ENCODE results near the gene MAD2L1BP. TPM values are rescaled to one million over a fixed set of nuclear protein-coding genes. Genes with fewer than 3 reads are reported as not detected.
A peak's percentile ranks its signal among the peaks of the same experiment; 100 is the strongest.

Gene MAD2L1BP
- total RNA-seq, 1 experiment from 2014 or later, result 44.2 TPM

DNA sequence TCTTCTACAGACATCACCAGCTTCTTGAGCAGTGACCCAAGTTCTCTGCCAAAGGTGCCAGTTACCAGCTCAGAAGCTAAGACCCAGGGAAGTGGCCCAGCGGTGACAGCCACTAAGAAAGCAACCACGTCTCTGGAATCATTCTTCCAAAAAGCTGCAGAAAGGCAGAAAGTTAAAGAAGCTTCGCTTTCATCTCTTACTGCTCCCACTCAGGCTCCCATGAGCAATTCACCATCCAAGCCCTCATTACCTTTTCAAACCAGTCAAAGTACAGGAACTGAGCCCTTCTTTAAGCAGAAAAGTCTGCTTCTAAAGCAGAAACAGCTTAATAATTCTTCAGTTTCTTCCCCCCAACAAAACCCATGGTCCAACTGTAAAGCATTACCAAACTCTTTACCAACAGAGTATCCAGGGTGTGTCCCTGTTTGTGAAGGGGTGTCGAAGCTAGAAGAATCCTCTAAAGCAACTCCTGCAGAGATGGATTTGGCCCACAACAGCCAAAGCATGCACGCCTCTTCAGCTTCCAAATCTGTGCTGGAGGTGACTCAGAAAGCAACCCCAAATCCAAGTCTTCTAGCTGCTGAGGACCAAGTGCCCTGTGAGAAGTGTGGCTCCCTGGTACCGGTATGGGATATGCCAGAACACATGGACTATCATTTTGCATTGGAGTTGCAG lies 21.8 kb upstream of the MAD2L1BP start:
- no peak for TF ChIP-seq TCF7L2 (IDR thresholded peaks at IDR 0.05; ENCODE audit: low read depth, low read length)
- no peak for TF ChIP-seq SIN3A (IDR thresholded peaks at IDR 0.05; ENCODE audit: borderline replicate concordance, insufficient read depth, low read depth, low read length)
- TF ChIP-seq, protein P1, sequence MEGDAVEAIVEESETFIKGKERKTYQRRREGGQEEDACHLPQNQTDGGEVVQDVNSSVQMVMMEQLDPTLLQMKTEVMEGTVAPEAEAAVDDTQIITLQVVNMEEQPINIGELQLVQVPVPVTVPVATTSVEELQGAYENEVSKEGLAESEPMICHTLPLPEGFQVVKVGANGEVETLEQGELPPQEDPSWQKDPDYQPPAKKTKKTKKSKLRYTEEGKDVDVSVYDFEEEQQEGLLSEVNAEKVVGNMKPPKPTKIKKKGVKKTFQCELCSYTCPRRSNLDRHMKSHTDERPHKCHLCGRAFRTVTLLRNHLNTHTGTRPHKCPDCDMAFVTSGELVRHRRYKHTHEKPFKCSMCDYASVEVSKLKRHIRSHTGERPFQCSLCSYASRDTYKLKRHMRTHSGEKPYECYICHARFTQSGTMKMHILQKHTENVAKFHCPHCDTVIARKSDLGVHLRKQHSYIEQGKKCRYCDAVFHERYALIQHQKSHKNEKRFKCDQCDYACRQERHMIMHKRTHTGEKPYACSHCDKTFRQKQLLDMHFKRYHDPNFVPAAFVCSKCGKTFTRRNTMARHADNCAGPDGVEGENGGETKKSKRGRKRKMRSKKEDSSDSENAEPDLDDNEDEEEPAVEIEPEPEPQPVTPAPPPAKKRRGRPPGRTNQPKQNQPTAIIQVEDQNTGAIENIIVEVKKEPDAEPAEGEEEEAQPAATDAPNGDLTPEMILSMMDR (IDR thresholded peaks at IDR 0.05), result no peak
- TF ChIP-seq POLR2AphosphoS5 (IDR thresholded peaks at IDR 0.05; ENCODE audit: low read depth, low read length), result no peak
- no peak for TF ChIP-seq REST (IDR thresholded peaks at IDR 0.05; ENCODE audit: insufficient read depth in 1 of 2, low read depth in 2 of 2, low read length in 1 of 2)
- Histone ChIP-seq H3K27me3 (ENCODE audit: control insufficient read depth, insufficient read depth, low read length) (no peaks in the 10 kb centered on the region), H3K4me1 (ENCODE audit: control insufficient read depth, insufficient read depth, low read length) (no peaks in the 10 kb centered on the region), H3K36me3 (ENCODE audit: control insufficient read depth, insufficient read depth, low read length) (peaks cover 16% of the 10 kb centered on the region; the same call in 1 of the 2 replicates), H3K27ac (ENCODE audit: low read length) (no peak overlapping the region), H3K9me3 (ENCODE audit: control insufficient read depth, insufficient read depth, low read depth, low read length) (no peaks in the 10 kb centered on the region), H3K4me3 (ENCODE audit: low read depth in 2 of 2, low read length in 2 of 2) (no peak overlapping the region)
- ATAC-seq (no peak), DNase-seq (ENCODE audit: low read depth, low spot score) (no peak)
- intact Hi-C loops (cut with micrococcal nuclease; ENCODE audit: unreplicated experiment) (no loop called here), in situ Hi-C loops (cut with HindIII; ENCODE audit: low pct_unique_long_range_greater_than_20kb, low sequenced_read_pairs) (no loop called here)
- POLR2A ChIA-PET, result interaction anchor here (0.6 kb wide), 1 partner anchor 497 kb away, joined by 3 read pairs; no protein-coding TSS in a partner anchor
- CTCF ChIA-PET, result no interaction called here
- BruUV-seq (replicated peaks), result no TSS peak

DNA sequence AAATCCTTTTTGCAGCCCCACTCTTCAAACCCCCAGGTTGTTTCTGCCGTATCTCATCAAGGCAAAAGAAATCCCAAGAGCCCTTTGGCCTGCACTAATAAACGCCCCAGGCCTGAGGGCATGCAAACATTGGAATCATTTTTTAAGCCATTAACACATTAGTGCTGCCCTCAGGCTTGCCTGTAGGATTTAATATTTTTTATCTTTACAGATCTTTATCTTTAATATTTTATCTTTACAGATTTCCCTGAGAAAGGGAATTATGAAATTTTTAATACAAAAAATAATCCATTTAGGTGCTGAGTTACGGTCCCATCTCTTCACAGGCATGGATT lies 21.3 kb upstream of the MAD2L1BP start:
- no peaks in the 10 kb centered on the region for H3K4me1 ChIP-seq (ENCODE audit: control insufficient read depth, insufficient read depth, low read length)
- TF ChIP-seq TCF7L2 (IDR thresholded peaks at IDR 0.05; ENCODE audit: low read depth, low read length) (no peak), REST (IDR thresholded peaks at IDR 0.05; ENCODE audit: insufficient read depth in 1 of 2, low read depth in 2 of 2, low read length in 1 of 2) (no peak), POLR2AphosphoS5 (IDR thresholded peaks at IDR 0.05; ENCODE audit: low read depth, low read length) (no peak)
- TF ChIP-seq, protein P1 (IDR thresholded peaks at IDR 0.05), result no peak
- DNase-seq (ENCODE audit: low read depth, low spot score) (no peak), ATAC-seq (no peak)
- H3K27me3 ChIP-seq (ENCODE audit: control insufficient read depth, insufficient read depth, low read length), result no peaks in the 10 kb centered on the region
- no peak overlapping the region for H3K27ac ChIP-seq (ENCODE audit: low read length)
- H3K9me3 ChIP-seq (ENCODE audit: control insufficient read depth, insufficient read depth, low read depth, low read length), result no peaks in the 10 kb centered on the region
- TSS peak; percentile 60 for BruUV-seq (replicated peaks)
- in situ Hi-C loops (cut with HindIII; ENCODE audit: low pct_unique_long_range_greater_than_20kb, low sequenced_read_pairs) (no loop called here), intact Hi-C loops (cut with micrococcal nuclease; ENCODE audit: unreplicated experiment) (no loop called here)
- ChIA-PET CTCF (no interaction called here), POLR2A (interaction anchor here (0.6 kb wide), 1 partner anchor 498 kb away, joined by 3 read pairs; no protein-coding TSS in a partner anchor)
- no peak overlapping the region for H3K4me3 ChIP-seq (ENCODE audit: low read depth in 2 of 2, low read length in 2 of 2)
- H3K36me3 ChIP-seq (ENCODE audit: control insufficient read depth, insufficient read depth, low read length), result peaks cover 13% of the 10 kb centered on the region; the same call in 1 of the 2 replicates

Measured in Panc1 (cell line).